KG1 (cell line): ENCODE results near the gene KCTD2.
"Not testable (repeated sequence)": the region's sequence is repeated elsewhere in the genome, so short reads cannot be mapped to it uniquely, and the experiment has no call there.

Source experiments
- DNase-seq: peaks from one replicate; lab custom pipeline; 2025; lab: John Stamatoyannopoulos, UW

KCTD2 gene

GRCh38 chr17:75051941-75052340, 4.9 kb downstream of the KCTD2 start:
- DNase-seq: no peak

GRCh38 chr17:75059369-75060345, 12.6 kb downstream of the KCTD2 start:
- no peak for DNase-seq

GRCh38 chr17:75060434-75061054, 13.5 kb downstream of the KCTD2 start:
- no peak for DNase-seq

- no peak for DNase-seq
Observed at GRCh38 chr17:75061055-75061438, 14.0 kb downstream of the KCTD2 start.

- DNase-seq: no peak
Observed at GRCh38 chr17:75061618-75062017, 14.6 kb downstream of the KCTD2 start.

GRCh38 chr17:75063201-75063600, 16.2 kb downstream of the KCTD2 start:
- no peak for DNase-seq

GRCh38 chr17:75063626-75064025, 16.6 kb downstream of the KCTD2 start:
- DNase-seq: no peak

- no peak for DNase-seq
Observed at GRCh38 chr17:75064040-75064439, 17.0 kb downstream of the KCTD2 start.

GRCh38 chr17:75064460-75064859, 17.4 kb downstream of the KCTD2 start:
- no peak for DNase-seq

- no peak for DNase-seq
Observed at GRCh38 chr17:75064867-75065561, 18.0 kb downstream of the KCTD2 start.

- DNase-seq: no peak
Observed at GRCh38 chr17:75065562-75066151, 18.6 kb downstream of the KCTD2 start.

GRCh38 chr17:75067856-75068255, 20.8 kb downstream of the KCTD2 start:
- DNase-seq: no peak

GRCh38 chr17:75068750-75069149, 21.7 kb downstream of the KCTD2 start:
- no peak for DNase-seq

- DNase-seq: no peak
Observed at GRCh38 chr17:75069783-75070182, 22.8 kb downstream of the KCTD2 start.

GRCh38 chr17:75071478-75072271, 24.6 kb downstream of the KCTD2 start:
- DNase-seq: not testable (repeated sequence)

GRCh38 chr17:75072909-75073308, 25.9 kb downstream of the KCTD2 start:
- not testable (repeated sequence) for DNase-seq

- no peak for DNase-seq
Observed at GRCh38 chr17:75073618-75074047, 26.6 kb downstream of the KCTD2 start.

- no peak for DNase-seq
Observed at GRCh38 chr17:75074532-75074931, 27.5 kb downstream of the KCTD2 start.

- DNase-seq: no peak
Observed at GRCh38 chr17:75075597-75076336, 28.7 kb downstream of the KCTD2 start.

GRCh38 chr17:75077072-75077495, 30.1 kb downstream of the KCTD2 start:
- no peak for DNase-seq
